ENCODE results near the gene KLHL4. TPM values are rescaled to one million over a fixed set of nuclear protein-coding genes. Genes with fewer than 3 reads are reported as not detected.

KLHL4 gene
- total and polyA plus RNA-seq, 9 of the 15 experiments (the other 6 are each of a cell fraction or from before 2014, with no cell fraction given) = 0.04 to 0.16 (median 0.06) TPM; not detected in 1

DNA sequence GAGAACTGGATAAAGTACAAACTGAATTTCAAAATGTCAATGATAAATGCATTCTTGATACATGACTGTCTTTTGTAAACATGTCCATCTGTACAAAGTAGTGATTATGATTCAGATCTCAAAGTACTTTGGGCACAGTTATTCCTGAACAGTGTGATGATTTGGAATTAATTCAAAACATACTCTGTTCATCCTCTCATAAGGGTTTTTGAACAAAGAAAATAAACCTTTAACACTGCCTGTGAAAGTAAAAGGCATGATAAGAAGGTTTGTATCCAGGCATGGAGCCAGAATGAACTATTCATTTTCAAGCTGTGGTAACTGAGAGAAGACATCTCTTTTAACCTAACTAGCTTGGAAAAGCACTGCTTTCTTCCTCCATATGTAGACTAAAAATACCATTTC is 883 bp upstream of the KLHL4 start:
- H4K20me1 ChIP-seq (replicated peaks; ENCODE audit: control insufficient read depth, insufficient read depth, low read length) = no peaks in the 10 kb centered on the region
- no peak overlapping the region for H2AFZ ChIP-seq (ENCODE audit: low read depth, low read length)
- H3K79me2 ChIP-seq (ENCODE audit: control insufficient read depth, insufficient read depth, low read length) = no peaks in the 10 kb centered on the region
- intact Hi-C loops (cut with micrococcal nuclease) (no loop called here), in situ Hi-C loops (cut with MboI) (no loop called here)
- no peaks in the 10 kb centered on the region; a peak in 1 of 5 replicates for H3K4me1 ChIP-seq (replicated peaks in 1 of 2; ENCODE audit: control insufficient read depth in 2 of 2, insufficient read depth in 2 of 2, low read length in 2 of 2)
- POLR2A ChIA-PET = no interaction called here
- no peaks in the 10 kb centered on the region for H3K9me3 ChIP-seq (replicated peaks; ENCODE audit: control insufficient read depth, insufficient read depth, low read depth, low read length)
- H3K4me2 ChIP-seq (ENCODE audit: insufficient read depth, low read length) = no peak overlapping the region
- no peak overlapping the region for H3K4me3 ChIP-seq
- BruUV-seq (replicated peaks) = no TSS peak
- CTCF ChIA-PET (ENCODE audit: low intra/inter-chr PET ratio) = no interaction called here
- TF ChIP-seq, protein P1, sequence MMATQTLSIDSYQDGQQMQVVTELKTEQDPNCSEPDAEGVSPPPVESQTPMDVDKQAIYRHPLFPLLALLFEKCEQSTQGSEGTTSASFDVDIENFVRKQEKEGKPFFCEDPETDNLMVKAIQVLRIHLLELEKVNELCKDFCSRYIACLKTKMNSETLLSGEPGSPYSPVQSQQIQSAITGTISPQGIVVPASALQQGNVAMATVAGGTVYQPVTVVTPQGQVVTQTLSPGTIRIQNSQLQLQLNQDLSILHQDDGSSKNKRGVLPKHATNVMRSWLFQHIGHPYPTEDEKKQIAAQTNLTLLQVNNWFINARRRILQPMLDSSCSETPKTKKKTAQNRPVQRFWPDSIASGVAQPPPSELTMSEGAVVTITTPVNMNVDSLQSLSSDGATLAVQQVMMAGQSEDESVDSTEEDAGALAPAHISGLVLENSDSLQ (IDR thresholded peaks at IDR 0.05) = no peak
- no peak for TF ChIP-seq ZNF696 (CRISPR knock-in tag; conservative IDR thresholded peaks at IDR 0.05)
- no peak for TF ChIP-seq ZBTB33 (CRISPR knock-in tag; IDR thresholded peaks at IDR 0.05)
- no peak for TF ChIP-seq PBX2 (CRISPR knock-in tag; IDR thresholded peaks at IDR 0.05; ENCODE audit: low read depth)
- no peak for TF ChIP-seq PBX2 (tag; conservative IDR thresholded peaks at IDR 0.05; ENCODE audit: low read depth)
- TF ChIP-seq ATF6 (CRISPR knock-in tag; IDR thresholded peaks at IDR 0.05) = no peak
- TF ChIP-seq EP300 (IDR thresholded peaks at IDR 0.05; ENCODE audit: low read length) = no peak
- no peak for TF ChIP-seq ZNF551 (CRISPR knock-in tag; IDR thresholded peaks at IDR 0.05)
- no peak for TF ChIP-seq ZNF699 (CRISPR knock-in tag; IDR thresholded peaks at IDR 0.05; ENCODE audit: insufficient replicate concordance)
- TF ChIP-seq MTF1 (CRISPR knock-in tag; IDR thresholded peaks at IDR 0.05; ENCODE audit: borderline replicate concordance) = no peak
- no peak for TF ChIP-seq GTF2E2 (tag; IDR thresholded peaks at IDR 0.05)
- TF ChIP-seq, protein P2, sequence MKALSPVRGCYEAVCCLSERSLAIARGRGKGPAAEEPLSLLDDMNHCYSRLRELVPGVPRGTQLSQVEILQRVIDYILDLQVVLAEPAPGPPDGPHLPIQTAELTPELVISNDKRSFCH (CRISPR knock-in tag; IDR thresholded peaks at IDR 0.05) = no peak
- TF ChIP-seq, protein P2 (tag; IDR thresholded peaks at IDR 0.05) = no peak
- DNase-seq (ENCODE audit: extremely low read depth in 1 of 4, low spot score in 3 of 4) (no peak), ATAC-seq (peak; percentile 28; the same call in 2 of the 3 replicates), FAIRE-seq (no peak)
- no peak overlapping the region for H3K9ac ChIP-seq (ENCODE audit: insufficient read depth in 1 of 2, low read depth in 2 of 2, low read length in 2 of 2)
- no peaks in the 10 kb centered on the region for H3K9me1 ChIP-seq (ENCODE audit: control insufficient read depth, insufficient read depth, low read length)
- H3K27ac ChIP-seq (ENCODE audit: extremely low read depth, low read depth, low read length) = no peak overlapping the region
- no peaks in the 10 kb centered on the region for H3K36me3 ChIP-seq (ENCODE audit: control insufficient read depth, insufficient read depth, low read length)
- H3K27me3 ChIP-seq (ENCODE audit: control insufficient read depth in 2 of 2, insufficient read depth in 2 of 2, low read length in 2 of 2) = no peaks in the 10 kb centered on the region

All from K562 (cell line).